Mesothelial cell of epicardium (in vitro differentiated cells): ENCODE data around the gene GTF2B. TPM values are rescaled to one million over a fixed set of nuclear protein-coding genes. Genes with fewer than 3 reads are reported as not detected.

Experiments used
- DNase-seq, 2 experiments: peaks; one replicate each; pipeline ENCODE4 v3.0.0; 2021; ENCODE audit warnings: low spot score in 2 of 2; ENCODE audit not compliant: unreplicated experiment in 2 of 2
- H3K27ac Mint-ChIP-seq: 2 replicates; pipeline ENCODE4 v1.8.0; 2021; ENCODE audit warnings: mixed read lengths
- H3K27me3 Mint-ChIP-seq: 2 replicates; pipeline ENCODE4 v1.8.0; 2021; ENCODE audit warnings: low read depth, mixed read lengths
- H3K36me3 Mint-ChIP-seq: 2 replicates; pipeline ENCODE4 v1.8.0; 2021; ENCODE audit warnings: mixed read lengths
- H3K4me1 Mint-ChIP-seq: 2 replicates; pipeline ENCODE4 v1.8.0; 2021; ENCODE audit warnings: mixed read lengths
- H3K4me3 Mint-ChIP-seq: 2 replicates; pipeline ENCODE4 v1.8.0; 2021; ENCODE audit warnings: mild to moderate bottlenecking, moderate library complexity, mixed read lengths
- H3K9me3 Mint-ChIP-seq: 2 replicates; pipeline ENCODE4 v1.8.0; 2021; ENCODE audit warnings: mixed read lengths
- total RNA-seq: library from RNA; stranded (reverse); gene quantifications from 3 replicates; pipeline ENCODE4 v1.2.1, GENCODE V29; 2021
- TF ChIP-seq, protein P1 (sequence below): fragments of 200-600 bp; sonication (generic); IDR thresholded peaks from one replicate; pipeline ENCODE4 v1.5.0; 2021; ENCODE audit warnings: antibody characterized with exemption; ENCODE audit not compliant: unreplicated experiment

GTF2B gene
- total RNA-seq, 1 donor from 2014 or later = 21.7 TPM

DNA sequence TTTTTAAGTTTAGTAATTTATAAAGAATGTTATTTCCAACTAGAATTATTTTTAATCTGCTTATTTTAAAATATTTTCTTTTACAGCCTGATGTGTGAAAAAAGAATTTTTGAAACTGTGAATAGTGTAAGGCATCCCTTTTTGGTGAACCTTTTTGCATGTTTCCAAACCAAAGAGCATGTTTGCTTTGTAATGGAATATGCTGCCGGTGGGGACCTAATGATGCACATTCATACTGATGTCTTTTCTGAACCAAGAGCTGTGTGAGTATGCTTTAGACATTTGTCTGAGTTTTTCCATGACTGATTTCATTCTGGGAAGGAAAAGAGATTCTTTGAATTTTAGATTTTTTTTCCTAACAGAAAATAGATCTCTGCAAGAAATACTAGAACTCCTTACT is 77.9 kb downstream of the GTF2B start:
- Mint-ChIP-seq H3K27me3 (no peaks in the 10 kb centered on the region), H3K9me3 (peaks cover 4% of the 10 kb centered on the region), H3K27ac (no peak overlapping the region), H3K4me1 (no peaks in the 10 kb centered on the region), H3K4me3 (no peak overlapping the region), H3K36me3 (peaks cover 33% of the 10 kb centered on the region)
- DNase-seq = no peak
- TF ChIP-seq, protein P1, sequence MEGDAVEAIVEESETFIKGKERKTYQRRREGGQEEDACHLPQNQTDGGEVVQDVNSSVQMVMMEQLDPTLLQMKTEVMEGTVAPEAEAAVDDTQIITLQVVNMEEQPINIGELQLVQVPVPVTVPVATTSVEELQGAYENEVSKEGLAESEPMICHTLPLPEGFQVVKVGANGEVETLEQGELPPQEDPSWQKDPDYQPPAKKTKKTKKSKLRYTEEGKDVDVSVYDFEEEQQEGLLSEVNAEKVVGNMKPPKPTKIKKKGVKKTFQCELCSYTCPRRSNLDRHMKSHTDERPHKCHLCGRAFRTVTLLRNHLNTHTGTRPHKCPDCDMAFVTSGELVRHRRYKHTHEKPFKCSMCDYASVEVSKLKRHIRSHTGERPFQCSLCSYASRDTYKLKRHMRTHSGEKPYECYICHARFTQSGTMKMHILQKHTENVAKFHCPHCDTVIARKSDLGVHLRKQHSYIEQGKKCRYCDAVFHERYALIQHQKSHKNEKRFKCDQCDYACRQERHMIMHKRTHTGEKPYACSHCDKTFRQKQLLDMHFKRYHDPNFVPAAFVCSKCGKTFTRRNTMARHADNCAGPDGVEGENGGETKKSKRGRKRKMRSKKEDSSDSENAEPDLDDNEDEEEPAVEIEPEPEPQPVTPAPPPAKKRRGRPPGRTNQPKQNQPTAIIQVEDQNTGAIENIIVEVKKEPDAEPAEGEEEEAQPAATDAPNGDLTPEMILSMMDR = no peak

GRCh38 chr1:88812366-88812765 is 79.0 kb downstream of the GTF2B start:
- Mint-ChIP-seq H3K9me3 (no peaks in the 10 kb centered on the region), H3K27ac (no peak overlapping the region), H3K27me3 (no peaks in the 10 kb centered on the region), H3K4me1 (no peaks in the 10 kb centered on the region), H3K4me3 (no peak overlapping the region), H3K36me3 (peaks cover 25% of the 10 kb centered on the region)
- no peak for DNase-seq
- TF ChIP-seq, protein P1 = no peak

GRCh38 chr1:88803444-88803843 is 87.9 kb downstream of the GTF2B start:
- Mint-ChIP-seq H3K9me3 (peaks cover 24% of the 10 kb centered on the region), H3K27ac (no peak overlapping the region), H3K27me3 (no peaks in the 10 kb centered on the region), H3K4me1 (peaks cover 6% of the 10 kb centered on the region), H3K4me3 (no peak overlapping the region), H3K36me3 (peaks cover 47% of the 10 kb centered on the region)
- no peak for DNase-seq
- TF ChIP-seq, protein P1 = no peak

DNA sequence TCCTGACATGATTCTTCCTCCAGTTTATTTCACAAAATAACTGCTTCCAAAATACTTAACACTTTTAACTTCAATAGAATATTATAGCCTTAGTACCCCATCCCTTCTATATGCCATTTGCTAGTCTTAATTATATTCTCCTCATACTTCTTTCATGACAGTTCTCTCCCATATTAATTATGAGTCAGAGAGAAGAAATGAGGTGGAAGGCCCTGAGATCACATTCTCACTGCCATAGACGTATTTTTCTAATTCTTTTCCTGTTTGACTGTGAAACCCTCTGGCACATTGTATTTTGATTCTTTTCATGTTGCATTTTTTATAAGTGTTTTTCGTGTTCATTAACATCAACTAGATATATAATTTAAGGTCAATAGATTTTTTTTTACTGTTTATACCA is 88.4 kb downstream of the GTF2B start:
- TF ChIP-seq, protein P1 = no peak
- H3K27me3 Mint-ChIP-seq = no peaks in the 10 kb centered on the region
- no peak overlapping the region for H3K4me3 Mint-ChIP-seq
- H3K36me3 Mint-ChIP-seq = peaks cover 49% of the 10 kb centered on the region
- H3K4me1 Mint-ChIP-seq = peaks cover 6% of the 10 kb centered on the region
- no peak overlapping the region for H3K27ac Mint-ChIP-seq
- no peak for DNase-seq
- H3K9me3 Mint-ChIP-seq = peaks cover 24% of the 10 kb centered on the region

Other genes starting within 250 kb of the GTF2B start
- gene PKN2, start 207.3 kb downstream of the GTF2B start, total RNA-seq = 60.2 to 65.1 TPM (median 63.4 TPM) in 3 replicates
- 50.6 to 54.2 TPM (median 53.7 TPM) in 3 replicates for gene KYAT3, start 101.1 kb upstream of the GTF2B start, total RNA-seq
- 19.1 to 20.8 TPM (median 20.1 TPM) in 3 replicates for gene RBMXL1, start 101.1 kb upstream of the GTF2B start, total RNA-seq
- gene GBP3, start 131.3 kb upstream of the GTF2B start, total RNA-seq = 6.4 to 7.2 TPM (median 6.6 TPM) in 3 replicates
- gene GBP1, start 173.6 kb upstream of the GTF2B start, total RNA-seq = 52.3 to 58.3 TPM (median 55.5 TPM) in 3 replicates
- gene GBP2, start 234.5 kb upstream of the GTF2B start, total RNA-seq = 3.8 to 4.4 TPM (median 4.1 TPM) in 3 replicates